T-cell (primary cell): ENCODE data around the gene FANCL. TPM values are rescaled to one million over a fixed set of nuclear protein-coding genes. Genes with fewer than 3 reads are reported as not detected.
"Not testable (repeated sequence)": the region's sequence is repeated elsewhere in the genome, so short reads cannot be mapped to it uniquely, and the experiment has no call there.

Experiments used
- ATAC-seq, 4 experiments: fragments of 200-7000 bp in 3 of 4; fragments of 150-1000 bp in 1 of 4; cut with Tn5 transposase; replicated peaks in 1 of 4; 1 replicate in 3 of 4; 2 replicates in 1 of 4; pipeline ENCODE4 v1.10.0; 2021; ENCODE audit warnings: moderate library complexity in 3 of 4, mild to moderate bottlenecking in 2 of 4, moderate number of reproducible peaks in 1 of 4
- CTCF ChIA-PET, 2 donors: fragments of 300-600 bp; sonication (Branson Sonifier 250); formaldehyde crosslinking; loops; one replicate each; lab custom pipeline; 2022; ENCODE audit warnings: antibody characterized with exemption in 2 of 2; lab: Charles Lee
- POLR2A ChIA-PET, 2 donors: fragments of 300-600 bp; sonication (Branson Sonifier 250); formaldehyde crosslinking; loops; one replicate each; lab custom pipeline; 2022; ENCODE audit warnings: antibody characterized with exemption in 2 of 2; lab: Charles Lee
- DNase-seq, 35 experiments: peaks; one replicate each; pipeline versions ENCODE4 v3.0.0 to v3.0.0-alpha.2; 2013 to 2023
- H3K27ac ChIP-seq: one replicate; pipeline ENCODE4 v1.5.1; 2013; ENCODE audit warnings: low read length
- H3K27me3 ChIP-seq, 2 experiments: replicated peaks in 1 of 2; 1 replicate in 1 of 2; 2 replicates in 1 of 2; pipeline versions ENCODE4 v1.6.1 to v1.7.0; 2013; ENCODE audit warnings: low read length in 1 of 2, mixed read lengths in 1 of 2; ENCODE audit not compliant: control insufficient read depth in 2 of 2, insufficient read depth in 2 of 2; ENCODE audit errors: extremely low read depth in 1 of 2
- H3K36me3 ChIP-seq, 2 donors: 1 replicate in 1 of 2; 2 replicates in 1 of 2; pipeline versions ENCODE4 v1.6.1 to v1.7.0; 2013; ENCODE audit warnings: low read length in 1 of 2; ENCODE audit not compliant: control insufficient read depth in 2 of 2, insufficient read depth in 1 of 2; ENCODE audit errors: extremely low read depth in 1 of 2
- H3K4me1 ChIP-seq, 2 experiments: 1 replicate in 1 of 2; 2 replicates in 1 of 2; pipeline versions ENCODE4 v1.6.1 to v1.7.0; 2013; ENCODE audit warnings: low read length in 2 of 2, mixed read lengths in 1 of 2; ENCODE audit not compliant: insufficient read depth in 2 of 2, control insufficient read depth in 1 of 2; ENCODE audit errors: extremely low read depth in 1 of 2
- H3K4me3 ChIP-seq, 2 donors: 1 replicate in 1 of 2; 2 replicates in 1 of 2; pipeline versions ENCODE4 v1.5.1 to v1.7.0; 2013; ENCODE audit warnings: mild to moderate bottlenecking in 2 of 2, low read length in 1 of 2, moderate library complexity in 1 of 2; ENCODE audit not compliant: control insufficient read depth in 1 of 2; ENCODE audit errors: extremely low read depth in 1 of 2
- H3K9me3 ChIP-seq: 2 replicates; pipeline ENCODE4 v1.7.0; 2013
- H3K27ac Mint-ChIP-seq, 2 donors: one replicate each; pipeline ENCODE4 v1.8.0; 2020 to 2021; ENCODE audit warnings: mild to moderate bottlenecking in 2 of 2, mixed read lengths in 2 of 2
- H3K27me3 Mint-ChIP-seq, 2 donors: one replicate each; pipeline ENCODE4 v1.8.0; 2021 to 2022; ENCODE audit warnings: mixed read lengths in 2 of 2
- H3K36me3 Mint-ChIP-seq: one replicate; pipeline ENCODE4 v1.8.0; 2021; ENCODE audit warnings: mixed read lengths
- H3K4me1 Mint-ChIP-seq, 3 donors: one replicate each; pipeline ENCODE4 v1.8.0; 2020 to 2022; ENCODE audit warnings: mixed read lengths in 3 of 3, mild to moderate bottlenecking in 1 of 3
- H3K4me3 Mint-ChIP-seq, 3 donors: one replicate each; pipeline ENCODE4 v1.8.0; 2020 to 2022; ENCODE audit warnings: mild to moderate bottlenecking in 3 of 3, mixed read lengths in 3 of 3, moderate library complexity in 3 of 3
- H3K9me3 Mint-ChIP-seq, 3 donors: one replicate each; pipeline ENCODE4 v1.8.0; 2020 to 2022; ENCODE audit warnings: mixed read lengths in 3 of 3
- WGBS: methylation state at CpG from one replicate; pipeline ENCODE4 v1.1.5; 2013; ENCODE audit warnings: missing lambda C conversion rate; ENCODE audit not compliant: insufficient coverage; 5-methylcytosine and 5-hydroxymethylcytosine counted together
- total RNA-seq, 35 experiments: library from RNA in 6 of 35; stranded (reverse) in 6 of 35; fragments of 120-200 nt in 1 of 35; gene quantifications; one replicate each; pipeline versions ENCODE4 v1.2.1 to v1.2.4 and lab custom pipeline; 2013 to 2026

Gene FANCL
- total RNA-seq, 5 donors from 2014 or later (not counting 1 experiment from before 2014, with no cell fraction given), result 2.4 to 7.4 (median 5.2) TPM

DNA sequence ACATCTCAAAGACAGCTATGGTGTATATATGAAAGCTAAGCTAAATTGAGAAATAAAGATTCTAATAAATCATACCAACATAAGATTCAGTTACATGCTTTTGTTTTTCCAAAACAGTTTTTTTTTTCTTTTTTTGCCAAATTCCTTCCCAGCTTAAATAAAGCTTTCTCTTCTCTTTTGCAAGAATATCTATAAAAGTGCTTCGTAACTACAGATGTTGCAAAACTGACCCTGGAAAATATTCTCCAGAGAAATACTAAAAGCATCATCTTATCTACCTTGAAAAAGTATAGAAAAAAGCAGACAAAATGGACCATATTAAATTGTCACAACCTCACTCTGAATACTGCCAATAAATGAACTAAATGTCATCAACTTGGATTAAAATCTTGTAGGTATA is 38.7 kb downstream of the FANCL start:
- CTCF ChIA-PET, result interaction anchor here in 1 of 2 donors (0.6 to 0.7 kb wide), 2 partner anchors 14 to 66 kb away, joined by 4 to 8 read pairs; no protein-coding TSS in a partner anchor
- DNase-seq, result no peak

DNA sequence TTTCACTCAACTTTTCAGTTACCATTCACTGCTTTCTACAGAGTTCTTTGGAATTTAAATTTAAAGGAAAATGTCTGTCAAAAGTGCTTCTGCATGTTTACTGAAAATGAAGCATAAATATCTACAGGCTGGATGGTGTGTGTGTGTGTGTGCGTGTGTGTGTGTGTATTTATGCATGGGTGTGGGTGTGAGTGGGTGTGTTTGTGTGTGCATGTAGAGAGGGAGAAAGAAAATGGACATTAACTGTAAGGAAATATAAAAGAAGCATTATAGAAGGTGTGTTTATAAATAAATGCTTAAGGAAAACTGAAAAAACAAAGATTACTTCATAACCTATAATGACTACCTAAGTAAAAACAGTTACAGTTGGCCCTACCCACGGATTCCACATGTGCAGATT is 43.2 kb downstream of the FANCL start:
- no peaks in the 10 kb centered on the region for H3K4me1 Mint-ChIP-seq
- WGBS, result 88% methylated on average over 1 of the region's 2 CpGs
- no peaks in the 10 kb centered on the region for H3K4me1 ChIP-seq
- no peak overlapping the region for H3K4me3 Mint-ChIP-seq
- H3K27ac Mint-ChIP-seq, result no peak overlapping the region
- no peak overlapping the region for H3K4me3 ChIP-seq
- no peaks in the 10 kb centered on the region for H3K27me3 Mint-ChIP-seq
- ATAC-seq, result no peak
- no peak overlapping the region for H3K27ac ChIP-seq
- DNase-seq, result no peak
- no peaks in the 10 kb centered on the region for H3K9me3 ChIP-seq
- ChIA-PET CTCF (no interaction called here), POLR2A (no interaction called here)
- no peaks in the 10 kb centered on the region for H3K9me3 Mint-ChIP-seq
- no peaks in the 10 kb centered on the region for H3K36me3 ChIP-seq
- no peaks in the 10 kb centered on the region for H3K27me3 ChIP-seq
- peaks cover 6% of the 10 kb centered on the region for H3K36me3 Mint-ChIP-seq

More for the DNA sequence above, 38.7 kb downstream of the FANCL start:
- H3K4me1 ChIP-seq, result no peaks in the 10 kb centered on the region
- ATAC-seq, result no peak
- H3K27me3 ChIP-seq, result no peaks in the 10 kb centered on the region
- Mint-ChIP-seq H3K27ac (no peak overlapping the region), H3K9me3 (no peaks in the 10 kb centered on the region), H3K36me3 (peaks cover 4% of the 10 kb centered on the region), H3K4me3 (no peak overlapping the region), H3K4me1 (no peaks in the 10 kb centered on the region), H3K27me3 (no peaks in the 10 kb centered on the region)
- no CpG with 5 or more reads among the region's 1 CpG for WGBS
- H3K36me3 ChIP-seq, result no peaks in the 10 kb centered on the region
- H3K9me3 ChIP-seq, result no peaks in the 10 kb centered on the region
- POLR2A ChIA-PET, result no interaction called here
- no peak overlapping the region for H3K27ac ChIP-seq
- no peak overlapping the region for H3K4me3 ChIP-seq

DNA sequence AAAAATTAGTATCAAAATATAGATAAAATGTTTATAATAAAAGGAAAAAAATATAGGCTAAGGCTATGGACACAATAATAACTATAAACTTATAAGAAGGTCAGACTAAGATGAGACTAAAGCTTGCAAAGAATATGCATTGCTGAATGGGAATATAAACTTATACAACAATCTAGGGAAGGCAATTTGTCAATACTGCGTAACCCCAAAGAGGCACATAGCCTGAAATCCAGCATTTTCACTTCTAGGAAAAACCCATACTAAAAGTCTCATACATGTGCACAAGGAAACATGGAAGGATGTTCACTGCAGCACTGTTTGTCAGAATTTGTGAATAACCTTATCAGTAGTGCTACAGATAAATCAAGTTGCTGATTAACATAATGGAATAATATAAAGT is 45.5 kb downstream of the FANCL start:
- ChIA-PET CTCF (no interaction called here), POLR2A (no interaction called here)
- H3K36me3 Mint-ChIP-seq, result peaks cover 6% of the 10 kb centered on the region
- no peaks in the 10 kb centered on the region for H3K27me3 ChIP-seq
- H3K4me3 ChIP-seq, result no peak overlapping the region
- H3K9me3 ChIP-seq, result no peaks in the 10 kb centered on the region
- H3K36me3 ChIP-seq, result no peaks in the 10 kb centered on the region
- H3K27ac Mint-ChIP-seq, result no peak overlapping the region
- H3K4me1 ChIP-seq, result no peaks in the 10 kb centered on the region
- whole genome bisulfite sequencing, result no CpG with 5 or more reads among the region's 1 CpG
- no peaks in the 10 kb centered on the region for H3K9me3 Mint-ChIP-seq
- H3K4me3 Mint-ChIP-seq, result no peak overlapping the region
- ATAC-seq (no peak), DNase-seq (no peak)
- no peaks in the 10 kb centered on the region for H3K4me1 Mint-ChIP-seq
- no peaks in the 10 kb centered on the region for H3K27me3 Mint-ChIP-seq
- no peak overlapping the region for H3K27ac ChIP-seq

DNA sequence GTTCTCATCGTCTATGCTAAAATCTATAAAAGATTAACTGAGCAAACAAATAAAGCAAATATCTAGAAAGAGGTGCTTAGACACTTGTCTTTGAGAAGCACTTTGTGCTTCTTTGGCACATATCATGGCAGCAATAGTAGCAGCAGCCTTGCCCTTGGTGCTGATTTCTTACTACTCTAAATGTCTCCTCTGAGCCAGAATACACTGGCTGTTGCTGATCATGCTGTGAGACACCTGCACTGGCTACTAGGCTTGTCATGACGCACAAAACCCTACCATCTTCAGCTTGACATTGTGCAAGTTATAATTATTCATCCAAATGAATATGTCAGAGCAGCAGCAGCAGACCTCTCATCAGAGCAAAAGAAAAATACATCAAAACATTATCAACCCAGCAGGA is 46.7 kb downstream of the FANCL start:
- CTCF ChIA-PET, result no interaction called here
- H3K27ac ChIP-seq, result no peak overlapping the region
- H3K27me3 ChIP-seq, result no peaks in the 10 kb centered on the region
- no peak for ATAC-seq
- no peaks in the 10 kb centered on the region for H3K27me3 Mint-ChIP-seq
- no peak overlapping the region for H3K4me3 ChIP-seq
- POLR2A ChIA-PET, result no interaction called here
- H3K36me3 Mint-ChIP-seq, result peaks cover 6% of the 10 kb centered on the region
- DNase-seq, result no peak
- no peaks in the 10 kb centered on the region for H3K4me1 ChIP-seq
- no peaks in the 10 kb centered on the region for H3K9me3 Mint-ChIP-seq
- H3K9me3 ChIP-seq, result no peaks in the 10 kb centered on the region
- no peaks in the 10 kb centered on the region for H3K36me3 ChIP-seq
- H3K27ac Mint-ChIP-seq, result no peak overlapping the region
- H3K4me1 Mint-ChIP-seq, result no peaks in the 10 kb centered on the region
- 100% methylated on average over 1 of the region's 2 CpGs for WGBS
- no peak overlapping the region for H3K4me3 Mint-ChIP-seq

DNA sequence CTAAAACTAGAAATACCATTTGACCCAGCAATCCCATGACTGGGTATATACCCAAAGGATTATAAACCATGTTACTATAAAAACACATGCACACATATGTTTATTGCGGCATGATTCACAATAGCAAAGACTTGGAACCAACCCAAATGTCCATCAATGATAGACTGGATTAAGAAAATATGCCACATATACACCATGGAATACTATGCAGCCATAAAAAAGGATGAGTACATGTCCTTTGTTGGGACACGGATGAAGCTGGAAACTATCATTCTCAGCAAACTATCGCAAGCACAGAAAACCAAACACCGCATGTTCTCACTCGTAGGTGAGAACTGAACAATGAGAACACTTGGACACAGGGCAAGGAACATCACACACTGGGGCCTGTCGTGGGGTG is 54.1 kb downstream of the FANCL start:
- WGBS, result 95% methylated on average over 3 of the region's 6 CpGs
- H3K4me1 Mint-ChIP-seq, H3K27ac Mint-ChIP-seq, H3K4me3 Mint-ChIP-seq, H3K36me3 Mint-ChIP-seq, H3K27me3 ChIP-seq, H3K27ac ChIP-seq, H3K36me3 ChIP-seq, H3K27me3 Mint-ChIP-seq, H3K9me3 Mint-ChIP-seq, H3K4me1 ChIP-seq, DNase-seq, ATAC-seq, H3K4me3 ChIP-seq, H3K9me3 ChIP-seq: not testable (repeated sequence)
- CTCF ChIA-PET, result interaction anchor here in 1 of 2 donors (0.6 kb wide), 1 partner anchor 133 kb away, joined by 4 read pairs; no protein-coding TSS in a partner anchor
- POLR2A ChIA-PET, result interaction anchor here in 1 of 2 donors (0.6 kb wide), 1 partner anchor 21 kb away, joined by 3 read pairs; no protein-coding TSS in a partner anchor

DNA sequence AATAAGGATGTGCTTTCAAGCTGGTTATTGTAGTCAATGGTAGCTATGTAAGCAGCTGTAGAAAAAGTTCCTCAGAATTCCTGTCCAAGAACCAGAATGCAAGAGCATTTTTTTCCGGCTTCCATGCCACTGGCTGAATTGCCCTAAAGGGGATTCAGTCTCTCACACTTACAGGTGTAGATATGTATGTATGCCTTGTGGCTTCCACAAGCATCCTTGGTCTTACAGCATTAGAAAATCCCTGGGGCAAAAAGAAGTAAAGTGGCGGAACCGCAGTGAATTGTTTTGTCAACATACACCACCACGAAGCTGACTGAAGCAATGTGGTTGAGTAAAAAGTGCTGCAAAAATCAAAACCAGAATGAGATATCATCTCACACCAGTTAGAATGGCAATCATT is 54.6 kb downstream of the FANCL start:
- Mint-ChIP-seq H3K36me3 (peaks cover 2% of the 10 kb centered on the region), H3K27me3 (no peaks in the 10 kb centered on the region), H3K4me1 (no peaks in the 10 kb centered on the region), H3K9me3 (no peaks in the 10 kb centered on the region), H3K27ac (no peak overlapping the region), H3K4me3 (no peak overlapping the region)
- ChIA-PET POLR2A (no interaction called here), CTCF (no interaction called here)
- Histone ChIP-seq H3K9me3 (no peaks in the 10 kb centered on the region), H3K27ac (no peak overlapping the region), H3K4me3 (no peak overlapping the region), H3K27me3 (no peaks in the 10 kb centered on the region), H3K4me1 (no peaks in the 10 kb centered on the region), H3K36me3 (no peaks in the 10 kb centered on the region)
- ATAC-seq, result no peak
- no peak for DNase-seq
- no CpG with 5 or more reads among the region's 4 CpGs for WGBS

DNA sequence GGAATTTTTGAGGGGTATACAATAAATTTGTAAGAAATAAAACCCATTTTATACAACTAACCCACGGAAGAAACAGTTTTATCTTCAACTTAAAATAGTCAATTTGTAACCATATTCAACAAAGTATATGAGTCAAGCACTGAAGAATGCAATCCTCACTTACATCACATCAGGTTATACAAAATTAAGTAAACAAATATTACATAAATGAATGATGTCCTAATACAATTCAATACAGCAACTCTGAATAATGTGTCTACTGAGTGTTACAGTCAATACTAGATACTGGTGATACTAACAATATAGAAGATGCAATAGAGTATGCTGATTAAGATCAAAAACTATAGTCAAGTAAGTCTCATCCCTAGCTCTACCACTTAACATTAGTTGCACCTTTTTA is 58.6 kb downstream of the FANCL start:
- Mint-ChIP-seq H3K9me3 (peaks cover 0 to 3% (median 3%) of the 10 kb centered on the region in 3 donors), H3K27me3 (no peaks in the 10 kb centered on the region), H3K4me3 (no peak overlapping the region), H3K27ac (no peak overlapping the region), H3K36me3 (peaks cover 15% of the 10 kb centered on the region), H3K4me1 (no peaks in the 10 kb centered on the region)
- no peaks in the 10 kb centered on the region for H3K9me3 ChIP-seq
- H3K4me1 ChIP-seq, result no peaks in the 10 kb centered on the region
- no peaks in the 10 kb centered on the region for H3K36me3 ChIP-seq
- no peak overlapping the region for H3K27ac ChIP-seq
- no peak overlapping the region for H3K4me3 ChIP-seq
- ChIA-PET POLR2A (no interaction called here), CTCF (interaction anchor here in 1 of 2 donors (1.0 kb wide), 1 partner anchor 16 kb away, joined by 3 read pairs; no protein-coding TSS in a partner anchor)
- no peak for DNase-seq
- no CpG with 5 or more reads among the region's 1 CpG for WGBS
- no peak for ATAC-seq
- H3K27me3 ChIP-seq, result no peaks in the 10 kb centered on the region
